HUDEP-2 (cell line): Measurements from ENCODE around the gene TICRR.

ENCODE experiments used
- DNase-seq, 76 experiments: peaks; one replicate each; lab custom pipeline; 2025; ENCODE audit not compliant: unreplicated experiment in 76 of 76; lab: John Stamatoyannopoulos, UW

Gene TICRR

DNA sequence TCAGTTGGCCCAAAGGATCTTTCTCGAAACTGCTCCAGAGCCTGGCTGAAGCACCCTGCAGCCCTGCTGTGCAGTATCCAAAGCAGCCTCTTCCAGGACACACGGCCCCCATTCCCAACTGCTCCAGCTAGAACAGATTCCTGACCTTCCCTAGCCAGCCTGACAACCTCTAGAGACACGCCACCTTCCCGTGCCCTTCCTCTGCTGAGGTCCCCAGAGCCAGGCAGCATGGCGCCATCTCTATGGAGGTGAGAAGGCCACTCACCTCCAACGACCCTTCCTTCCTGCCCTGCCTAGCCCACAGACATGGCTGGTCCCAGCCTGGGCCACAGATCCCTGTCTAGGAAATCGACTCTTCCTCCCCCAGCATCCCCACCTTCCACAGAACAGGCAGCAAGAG lies 76.9 kb downstream of the TICRR start:
- DNase-seq, result no peak

DNA sequence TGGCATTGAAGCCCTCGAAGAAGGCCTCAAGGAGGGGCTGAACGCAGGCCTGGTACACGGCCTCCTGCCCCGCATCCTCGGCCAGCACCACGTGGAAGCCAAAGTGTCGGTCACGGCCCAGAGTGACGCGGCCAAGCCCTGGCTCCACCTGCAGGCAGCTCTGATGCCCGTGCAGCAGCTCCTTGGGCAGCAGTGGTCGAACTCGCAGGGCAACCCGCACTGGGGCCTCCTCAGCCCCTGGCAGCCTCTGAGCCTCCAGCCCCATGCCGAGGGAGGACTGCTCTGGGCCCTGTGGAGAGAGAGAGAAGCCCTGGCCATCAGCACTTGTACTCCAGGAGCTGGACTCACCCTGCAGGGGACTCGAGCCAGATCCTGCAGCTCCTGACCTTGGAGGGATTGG lies 77.4 kb downstream of the TICRR start:
- no peak for DNase-seq

DNA sequence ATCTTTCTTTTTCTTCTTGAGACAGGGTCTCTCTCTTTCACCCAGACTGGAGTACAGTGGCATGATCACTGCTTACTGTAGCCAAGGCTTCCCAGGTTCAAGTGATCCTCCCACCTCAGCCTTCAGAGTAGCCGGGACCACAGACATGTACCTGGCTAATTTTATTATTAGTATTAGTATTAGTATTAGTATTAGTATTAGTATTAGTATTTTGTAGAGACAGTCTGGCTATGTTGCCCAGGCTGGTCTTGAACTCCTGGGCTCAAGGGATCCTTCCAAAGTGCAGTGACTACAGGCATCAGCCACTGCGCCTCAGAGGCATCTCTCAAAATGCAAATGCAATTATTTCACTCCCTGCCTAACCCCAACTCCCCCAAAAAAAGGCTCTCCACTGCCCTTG lies 78.3 kb downstream of the TICRR start:
- DNase-seq, result no peak

DNA sequence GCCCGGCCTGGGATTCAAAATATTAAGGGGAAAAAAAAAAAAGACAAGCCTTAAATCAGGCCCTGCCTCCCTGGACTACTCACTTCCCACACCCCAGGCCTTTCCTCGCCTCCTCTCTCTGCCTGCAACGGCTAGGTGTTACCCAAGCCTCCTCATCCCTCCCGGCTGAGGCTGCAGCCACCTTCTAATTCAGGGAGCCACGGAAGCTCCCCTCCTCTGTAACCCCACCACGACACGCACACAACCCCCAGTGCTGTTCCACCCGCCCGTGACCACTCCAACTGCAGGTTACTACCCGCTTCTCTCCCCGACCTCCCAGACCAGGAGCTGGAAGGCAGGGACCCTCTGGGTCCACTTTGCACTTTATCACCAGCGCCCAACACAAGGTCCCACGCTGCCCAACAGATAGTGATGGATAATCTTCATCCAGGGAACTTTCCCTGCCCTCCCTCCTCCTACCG lies 79.1 kb downstream of the TICRR start:
- no peak for DNase-seq

DNA sequence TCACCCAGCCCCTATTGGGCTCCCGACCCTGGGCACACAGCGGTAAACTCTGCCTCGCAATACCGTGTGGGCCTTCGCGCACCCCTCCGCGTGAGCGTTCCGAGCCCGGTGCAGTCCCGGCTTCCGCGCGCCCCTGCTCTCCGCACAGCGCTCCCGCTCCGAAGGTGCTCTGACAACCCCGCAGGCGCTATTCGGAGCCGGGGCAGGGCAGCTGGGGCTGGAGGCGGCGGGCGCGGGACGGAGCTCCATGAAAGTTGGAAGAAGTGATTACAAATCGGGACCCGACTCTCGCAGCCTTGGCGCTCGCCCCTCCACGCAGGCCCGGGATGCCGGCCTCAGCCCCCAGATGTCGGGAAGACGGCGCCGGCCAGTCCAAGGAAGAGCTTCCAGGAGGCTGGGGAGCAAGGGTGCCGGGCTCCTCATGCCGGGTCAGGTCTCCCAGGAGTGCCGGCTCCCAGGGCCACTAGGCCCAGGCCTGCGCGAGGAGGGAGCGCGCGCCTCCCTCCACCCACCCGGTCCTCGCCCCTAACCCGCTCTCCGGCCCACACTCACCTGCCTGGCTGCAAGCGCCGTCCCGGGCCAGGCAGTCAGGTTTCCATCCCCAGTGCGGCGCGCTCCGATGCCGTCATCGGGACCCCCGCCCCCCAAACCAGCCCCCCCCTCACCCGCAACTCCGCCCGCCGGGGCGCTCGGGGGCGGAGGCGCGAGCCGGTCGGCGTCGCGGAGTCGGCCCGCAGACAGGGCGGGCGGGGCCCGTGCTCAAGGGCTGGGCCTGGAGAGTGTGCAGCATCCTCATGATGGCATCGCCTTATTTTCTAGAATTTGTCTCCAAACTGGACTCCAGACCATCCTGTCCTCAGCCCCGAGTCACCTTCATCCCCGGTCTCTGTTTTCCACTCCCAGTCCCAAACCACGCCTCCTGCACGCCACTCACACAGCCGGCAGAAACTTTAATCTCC lies 79.9 kb downstream of the TICRR start, which contains the start of gene KIF7:
KIF7 (minus strand) TSS at position 621 of the 959 bp plus-strand sequence. CDS start 2,537 bp downstream, outside the sequence.
- no peak for DNase-seq

DNA sequence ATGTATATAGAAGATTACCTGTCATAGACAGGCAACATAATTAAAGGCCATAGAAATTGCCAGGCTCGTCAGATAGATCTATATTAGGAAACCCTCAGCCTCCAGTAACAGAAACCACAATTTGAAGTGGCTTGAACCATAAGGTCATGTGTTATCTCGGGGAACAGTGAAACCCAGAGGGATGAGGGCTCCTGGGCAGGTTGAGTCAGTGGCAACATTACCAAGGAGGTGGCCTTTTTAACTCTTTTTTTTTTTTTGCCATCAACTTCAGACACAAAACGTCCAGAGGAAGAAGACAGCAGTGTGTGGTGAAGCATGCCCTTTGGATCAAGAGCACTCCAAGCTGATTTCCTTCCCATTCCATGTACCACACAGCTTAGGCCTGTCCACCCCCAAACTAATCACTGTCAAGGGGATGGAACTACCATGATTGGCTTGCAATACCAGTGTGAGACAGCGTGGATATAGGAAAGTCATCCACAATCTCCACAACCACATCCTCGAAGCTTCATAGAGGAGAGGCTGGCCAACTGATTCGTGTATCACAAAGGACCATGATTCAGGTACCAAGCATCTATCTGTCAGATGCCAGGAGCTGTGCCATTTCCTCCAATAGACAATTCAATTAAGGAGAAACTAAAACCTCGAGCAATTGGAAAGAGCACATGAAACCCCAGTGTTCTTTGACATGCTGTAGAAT lies 81.0 kb downstream of the TICRR start:
- DNase-seq, result no peak

DNA sequence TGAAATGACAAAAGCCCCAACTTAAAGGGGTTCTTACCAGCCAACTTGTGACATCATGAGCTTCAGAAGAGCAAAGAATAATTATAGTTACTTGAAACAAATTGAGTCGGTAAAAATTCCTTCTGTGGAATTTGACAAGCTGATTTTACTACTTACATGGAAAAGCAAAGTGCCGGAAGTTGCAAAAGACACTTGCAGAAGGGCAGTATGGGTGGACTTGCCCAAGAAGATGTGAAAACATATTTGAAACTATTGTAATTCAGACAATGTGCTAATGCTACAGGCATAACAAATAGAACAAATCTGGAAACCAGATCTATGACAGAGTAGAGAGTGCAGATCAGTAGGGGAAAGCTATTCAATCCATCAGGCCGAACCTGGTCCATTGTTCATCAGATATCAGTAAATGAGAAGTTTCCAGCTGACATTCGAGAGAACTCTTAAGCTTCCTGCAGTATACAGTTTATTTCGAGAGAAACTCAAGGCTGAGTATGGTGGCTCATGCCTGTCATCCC lies 82.5 kb downstream of the TICRR start:
- no peak for DNase-seq

DNA sequence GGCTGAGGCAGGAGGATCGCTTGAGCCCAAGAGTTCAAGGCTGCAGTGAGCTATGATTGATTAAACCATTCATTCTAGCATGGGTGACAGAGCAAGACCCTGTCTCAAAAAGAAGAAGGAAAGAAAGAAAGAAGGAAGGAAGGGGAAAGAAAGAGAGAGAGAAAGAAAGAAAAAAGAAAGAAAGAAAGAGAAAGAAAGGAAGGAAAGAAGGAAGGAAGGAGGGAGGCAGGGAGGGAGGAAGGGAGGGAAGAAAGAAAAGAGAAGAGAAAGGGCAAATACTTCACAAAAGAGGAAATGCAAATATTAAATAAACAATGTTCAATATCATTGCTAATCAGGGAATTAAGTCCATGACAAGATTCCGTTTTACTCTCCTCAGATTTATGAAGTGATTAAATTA lies 84.0 kb downstream of the TICRR start:
- DNase-seq, result no peak

DNA sequence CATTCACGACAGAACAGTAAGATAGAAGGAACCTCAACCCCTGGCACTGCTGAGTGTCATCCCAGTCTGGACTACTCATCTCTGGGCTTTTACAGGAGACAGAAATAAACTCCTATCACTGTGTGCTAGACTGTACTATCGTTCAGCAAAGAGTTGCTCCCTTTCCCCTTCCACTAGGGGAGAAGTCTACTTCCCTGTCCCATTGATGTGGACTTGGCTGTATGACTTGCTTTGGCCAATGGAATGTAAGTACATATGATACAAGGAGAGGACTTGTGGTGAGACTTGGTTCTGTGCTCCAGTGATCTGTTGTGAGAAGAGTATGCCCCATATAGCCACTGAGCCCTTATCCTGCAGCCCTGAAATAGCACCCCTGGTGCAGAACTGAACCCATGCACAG lies 85.3 kb downstream of the TICRR start:
- no peak for DNase-seq

DNA sequence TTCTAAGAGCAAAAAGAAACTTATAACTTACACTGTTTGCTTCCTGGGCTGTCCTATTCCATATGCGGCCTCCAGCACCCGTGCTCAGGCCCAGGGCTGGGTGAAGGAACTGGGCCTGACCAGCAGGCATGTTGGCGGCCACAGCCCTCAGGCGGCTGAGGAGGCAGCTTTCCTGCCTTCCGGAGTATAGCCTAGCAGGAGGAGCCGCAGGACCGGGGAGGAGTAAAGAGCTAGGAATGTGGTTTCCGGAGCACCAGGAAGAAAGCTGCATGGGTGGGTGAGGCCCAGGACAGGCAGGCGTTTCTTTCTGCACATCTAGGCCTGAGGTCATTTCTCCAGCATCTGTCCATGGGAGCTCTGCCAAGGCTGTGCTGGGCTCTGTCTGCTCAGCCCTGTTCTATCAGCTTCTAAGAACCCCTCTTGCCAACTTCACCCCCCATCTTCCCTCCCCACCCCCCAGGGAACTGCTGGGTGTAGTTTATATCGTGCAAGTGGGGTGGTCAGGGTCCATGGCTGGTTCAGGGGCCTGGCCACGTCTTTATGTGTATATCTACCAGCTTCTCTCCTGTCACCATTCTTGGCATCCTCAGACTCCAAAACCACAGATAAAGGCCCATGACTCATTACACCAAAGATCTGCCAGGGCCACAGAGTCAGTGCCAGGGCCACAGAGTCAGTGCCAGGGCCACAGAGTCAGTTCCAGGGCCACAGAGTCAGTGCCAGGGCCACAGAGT lies 87.8 kb downstream of the TICRR start:
- DNase-seq, result peak in 1 of 76 experiments; percentile 11

DNA sequence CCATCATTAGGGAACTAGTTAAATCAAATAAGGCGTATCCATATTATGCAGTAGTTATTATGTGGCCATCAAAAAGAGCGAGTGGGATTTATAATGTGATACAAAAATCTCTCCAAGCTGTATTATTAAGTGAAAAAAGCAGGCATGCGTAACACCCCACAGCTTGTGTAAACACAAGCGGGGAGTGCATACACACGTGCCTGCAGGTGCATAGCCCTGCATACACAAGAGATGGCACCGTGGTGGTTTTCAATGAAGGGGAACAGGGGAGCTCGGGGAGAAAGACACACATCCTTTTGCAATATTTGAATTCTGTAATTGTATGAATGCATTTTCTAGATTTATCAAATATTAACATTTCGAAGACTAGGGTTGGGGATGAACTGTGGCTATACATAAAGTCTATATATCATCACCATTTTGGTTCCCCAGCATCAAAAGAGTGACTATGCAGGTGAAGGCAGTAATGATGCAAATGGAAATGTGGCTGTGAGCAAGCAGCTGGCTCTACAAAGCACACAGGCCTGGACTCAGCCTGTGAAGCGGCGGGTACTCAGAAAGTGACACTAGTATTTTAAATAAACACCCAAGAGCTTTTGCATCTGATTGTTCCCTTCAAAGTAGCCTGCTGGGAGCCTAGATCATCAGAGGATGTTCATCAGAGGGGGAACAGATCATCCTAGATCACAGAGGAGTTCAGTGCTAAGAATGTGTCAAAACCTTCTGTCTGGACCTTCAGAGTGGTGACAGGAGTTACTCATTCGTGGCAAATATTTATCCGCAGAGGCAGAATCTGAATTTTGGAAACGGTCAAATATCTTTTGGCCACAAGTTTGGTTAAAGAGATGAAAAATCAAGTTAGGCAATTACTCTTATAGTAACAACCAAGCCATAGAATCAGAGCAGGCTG lies 89.4 kb downstream of the TICRR start:
- no peak for DNase-seq

DNA sequence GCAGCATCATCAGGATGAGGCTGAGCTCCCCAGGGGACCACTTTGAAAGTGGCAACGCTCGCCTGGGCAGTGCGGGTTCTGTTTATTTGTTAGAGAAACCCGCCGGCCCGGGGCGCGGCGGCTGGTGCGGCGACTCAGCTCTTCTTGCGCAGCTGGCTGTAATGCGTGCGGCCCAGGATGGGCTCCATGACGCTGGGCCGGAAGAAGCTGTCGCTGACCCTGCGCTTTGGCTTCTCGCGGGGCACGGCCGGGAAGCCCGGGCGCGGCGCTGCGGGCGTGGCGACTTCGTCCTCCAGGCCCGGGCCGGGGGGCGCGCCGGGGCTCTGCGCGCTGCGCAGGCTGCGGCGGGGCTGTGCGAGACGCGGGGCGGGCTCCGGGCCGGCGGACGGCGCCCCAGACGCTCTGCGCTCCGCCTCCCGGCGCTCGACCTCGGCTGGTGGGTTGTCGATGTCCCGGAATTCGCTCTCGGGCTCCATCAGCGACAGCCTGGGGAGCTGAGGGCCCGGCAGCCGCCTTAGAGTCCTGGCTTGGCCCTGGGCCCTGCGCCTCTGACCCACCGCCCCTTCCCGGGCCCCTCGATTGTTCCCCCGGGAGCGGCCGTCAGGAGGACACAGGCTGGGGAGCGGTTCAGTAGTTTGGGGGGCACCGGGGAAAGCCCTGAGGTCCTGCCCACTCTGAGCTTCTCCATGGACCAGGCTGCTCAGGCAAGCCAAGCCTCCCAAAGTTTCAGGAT lies 90.3 kb downstream of the TICRR start:
- no peak for DNase-seq

DNA sequence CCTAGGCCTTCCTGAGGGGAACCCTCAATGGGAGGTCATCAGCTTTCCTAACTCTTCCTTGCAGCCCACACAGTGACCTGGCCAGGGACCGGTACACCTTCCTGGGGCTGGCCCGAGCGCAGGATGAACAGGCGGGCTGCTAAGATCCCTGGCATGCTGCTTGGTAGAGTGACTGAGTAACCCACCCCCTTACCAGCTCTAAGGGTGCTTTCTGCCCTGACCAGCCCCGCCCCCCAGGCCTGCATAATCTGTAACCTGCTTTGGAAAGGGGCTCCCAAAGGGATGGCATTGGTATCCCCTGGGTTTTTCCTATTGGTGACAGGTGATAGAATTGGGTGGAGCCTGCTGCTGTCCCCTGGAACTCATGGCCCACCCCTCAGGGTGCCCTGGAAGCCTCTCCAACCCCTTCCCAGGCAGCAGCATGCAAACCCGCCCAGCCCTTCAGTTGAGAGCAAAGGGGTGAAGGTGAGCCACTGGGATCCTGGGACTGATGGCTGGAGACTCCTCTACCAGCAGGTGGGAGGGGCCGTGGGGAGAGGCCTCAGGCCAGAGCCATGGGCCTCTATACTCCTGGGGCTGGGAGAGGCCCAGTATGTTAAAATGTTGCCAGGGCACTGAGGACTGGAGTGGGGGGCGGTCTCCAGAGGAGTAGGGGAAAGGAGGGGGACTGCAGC lies 91.1 kb downstream of the TICRR start:
- DNase-seq, result no peak

DNA sequence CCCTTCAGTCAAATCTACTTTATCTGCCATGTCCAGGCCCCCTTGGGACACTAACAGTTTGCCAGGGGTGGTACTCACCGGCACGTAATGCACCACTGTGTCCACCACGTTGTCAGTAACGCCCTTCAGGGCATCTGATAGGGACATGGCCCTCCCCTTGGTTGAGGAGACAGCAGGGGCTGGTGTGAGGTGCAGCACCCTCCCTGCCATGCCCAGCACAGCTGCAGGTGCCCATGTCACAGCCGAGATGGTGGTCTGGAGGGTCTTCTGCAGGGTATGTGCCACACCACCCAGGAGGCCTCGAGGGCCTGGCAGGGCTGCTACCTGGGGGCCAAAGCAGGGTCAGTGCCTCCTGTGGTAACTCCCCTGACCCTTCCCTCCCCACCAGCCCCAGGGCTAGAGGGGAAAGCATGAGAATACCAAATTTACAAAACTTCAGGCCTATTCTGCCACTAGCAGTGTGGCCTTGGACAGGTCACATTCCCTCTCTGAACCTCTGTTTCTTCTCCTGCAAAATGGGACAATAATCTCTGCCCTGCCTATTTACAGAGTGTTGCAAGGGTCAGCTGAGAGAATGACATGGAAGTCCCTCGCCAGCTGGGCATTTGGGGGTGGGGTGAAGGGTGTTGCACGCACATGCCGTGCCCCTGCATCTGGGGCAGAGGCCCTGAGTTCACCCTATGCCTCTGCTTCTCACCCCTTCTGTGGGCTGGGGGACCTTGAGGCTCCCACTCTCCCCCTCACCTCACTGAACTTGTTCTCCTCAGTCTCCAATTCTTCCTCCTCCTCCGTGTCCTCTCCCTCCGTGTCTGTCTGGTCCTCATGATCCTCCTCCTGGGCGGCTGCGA lies 91.8 kb downstream of the TICRR start:
- DNase-seq, result no peak

DNA sequence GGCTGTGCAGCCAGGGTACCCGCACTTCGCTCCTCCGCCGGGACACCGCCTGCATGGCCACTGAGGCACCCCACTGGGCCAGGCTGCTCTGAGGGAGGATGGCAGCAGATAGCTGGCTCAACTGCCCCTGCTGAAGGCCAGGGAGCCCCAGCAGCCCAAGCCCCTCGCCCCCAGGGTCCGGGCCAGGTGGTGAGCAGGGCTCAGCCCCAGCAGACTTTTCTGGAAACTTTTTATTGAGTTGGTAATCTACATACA lies 92.4 kb downstream of the TICRR start:
- DNase-seq, result no peak

DNA sequence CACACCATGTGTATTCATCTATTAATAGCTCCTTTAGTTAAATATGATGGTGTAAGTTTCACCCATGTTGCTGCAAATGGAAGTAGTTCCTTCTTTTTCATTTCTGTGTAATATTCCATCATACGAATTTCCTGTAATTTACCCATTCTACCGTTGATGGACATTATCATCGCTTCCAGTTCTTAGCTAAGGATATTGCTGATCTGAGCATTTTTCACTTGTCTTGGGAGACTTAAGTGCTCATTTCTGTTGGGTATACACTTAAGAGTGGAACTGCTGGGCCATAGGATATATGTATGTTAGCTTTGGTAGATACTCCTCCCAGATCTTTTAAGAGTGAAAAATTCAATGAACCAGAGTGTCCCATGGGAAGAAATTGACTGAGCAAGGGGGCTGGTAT lies 92.9 kb downstream of the TICRR start:
- DNase-seq, result no peak

DNA sequence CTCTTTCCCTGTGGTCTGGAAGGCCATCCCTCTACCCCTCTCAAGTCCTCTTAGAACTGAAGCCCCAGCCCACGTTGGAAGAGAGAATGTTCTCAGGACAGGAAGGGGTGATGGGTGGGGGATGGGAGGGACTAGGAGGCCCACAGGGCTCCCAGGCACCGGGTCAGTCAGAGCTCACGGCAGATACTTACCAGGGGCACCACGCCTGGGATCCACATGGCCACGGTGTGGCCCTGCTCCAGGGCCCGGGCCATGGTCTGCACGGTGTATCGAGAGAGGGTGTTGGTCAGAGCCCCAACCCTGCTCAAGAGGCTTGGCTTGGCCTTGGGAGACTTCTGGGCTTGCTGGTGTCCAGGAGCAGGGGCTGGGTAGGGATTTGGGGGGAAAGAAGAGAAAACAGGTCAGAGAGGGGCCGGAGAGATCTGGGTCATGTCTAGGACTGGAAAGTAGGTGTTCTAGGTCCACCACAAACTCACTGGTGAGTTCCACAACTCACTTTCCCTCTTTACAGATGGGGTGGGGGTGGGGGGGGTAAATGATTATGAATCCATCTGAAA lies 94.1 kb downstream of the TICRR start:
- no peak for DNase-seq

DNA sequence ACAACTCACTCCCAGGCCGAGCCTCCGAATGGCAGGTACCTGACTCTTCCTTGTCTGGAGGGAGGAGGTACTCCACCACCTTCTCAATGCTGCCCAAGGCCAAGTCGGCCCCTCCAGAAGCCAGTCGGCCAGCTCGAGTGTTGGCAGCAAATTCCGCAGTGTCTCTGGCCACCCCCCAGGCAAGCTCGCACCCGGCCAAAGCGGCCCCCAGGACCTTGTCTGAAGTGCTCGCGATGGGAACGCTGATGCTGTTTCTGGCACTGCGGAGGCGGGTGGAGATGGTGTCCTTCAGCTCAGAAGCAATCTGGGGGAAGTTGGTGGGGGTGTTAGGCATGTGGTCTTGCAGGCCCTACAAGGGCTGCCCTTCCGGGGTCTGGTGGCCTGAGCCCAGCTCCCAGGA lies 94.7 kb downstream of the TICRR start:
- no peak for DNase-seq
